ENCODE data around the gene ITPR2. TPM values are rescaled to one million over a fixed set of nuclear protein-coding genes. Genes with fewer than 3 reads are reported as not detected.

The ITPR2 gene
- polyA plus RNA-seq, 1 of the 3 experiments (the other 2 are of a cell fraction): 2.3 TPM

DNA sequence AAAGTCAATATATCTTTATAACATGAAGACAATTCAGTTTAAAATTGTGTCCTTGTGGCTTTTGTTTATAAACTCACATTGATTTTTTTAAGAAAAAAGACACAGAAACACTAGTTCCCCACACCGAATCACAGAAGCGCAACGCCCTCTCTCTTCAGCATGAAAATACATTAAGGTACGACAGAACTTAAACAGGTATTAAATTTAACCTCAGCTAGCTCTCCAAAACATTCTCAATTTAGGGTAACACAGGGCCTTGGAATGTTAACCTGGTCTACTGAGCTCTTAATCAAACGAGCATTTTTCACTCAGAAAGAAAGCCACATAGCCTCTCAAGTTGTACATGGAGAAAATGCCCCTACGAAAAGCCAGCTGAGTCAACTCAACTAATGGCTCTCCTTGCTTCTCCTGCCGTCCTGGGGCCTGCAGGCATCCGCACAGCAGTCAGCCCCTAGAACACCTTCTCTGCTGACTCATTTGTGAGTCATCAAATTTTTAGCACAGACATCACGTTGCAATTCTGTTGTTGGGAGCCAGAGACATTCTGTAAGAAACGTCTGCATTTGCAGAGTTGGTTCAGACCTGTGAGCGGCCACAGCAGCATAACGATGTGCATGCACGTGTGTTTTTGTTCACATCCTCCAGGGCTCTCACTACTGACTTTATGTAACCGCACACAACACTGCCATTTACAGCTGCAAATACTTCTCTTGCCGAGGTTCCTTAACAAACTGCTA is 141.6 kb downstream of the ITPR2 start (continued):
- TF ChIP-seq, protein P1, sequence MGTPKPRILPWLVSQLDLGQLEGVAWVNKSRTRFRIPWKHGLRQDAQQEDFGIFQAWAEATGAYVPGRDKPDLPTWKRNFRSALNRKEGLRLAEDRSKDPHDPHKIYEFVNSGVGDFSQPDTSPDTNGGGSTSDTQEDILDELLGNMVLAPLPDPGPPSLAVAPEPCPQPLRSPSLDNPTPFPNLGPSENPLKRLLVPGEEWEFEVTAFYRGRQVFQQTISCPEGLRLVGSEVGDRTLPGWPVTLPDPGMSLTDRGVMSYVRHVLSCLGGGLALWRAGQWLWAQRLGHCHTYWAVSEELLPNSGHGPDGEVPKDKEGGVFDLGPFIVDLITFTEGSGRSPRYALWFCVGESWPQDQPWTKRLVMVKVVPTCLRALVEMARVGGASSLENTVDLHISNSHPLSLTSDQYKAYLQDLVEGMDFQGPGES (IDR thresholded peaks at IDR 0.05; ENCODE audit: low read depth, low read length): no peak
- TF ChIP-seq, protein P2, sequence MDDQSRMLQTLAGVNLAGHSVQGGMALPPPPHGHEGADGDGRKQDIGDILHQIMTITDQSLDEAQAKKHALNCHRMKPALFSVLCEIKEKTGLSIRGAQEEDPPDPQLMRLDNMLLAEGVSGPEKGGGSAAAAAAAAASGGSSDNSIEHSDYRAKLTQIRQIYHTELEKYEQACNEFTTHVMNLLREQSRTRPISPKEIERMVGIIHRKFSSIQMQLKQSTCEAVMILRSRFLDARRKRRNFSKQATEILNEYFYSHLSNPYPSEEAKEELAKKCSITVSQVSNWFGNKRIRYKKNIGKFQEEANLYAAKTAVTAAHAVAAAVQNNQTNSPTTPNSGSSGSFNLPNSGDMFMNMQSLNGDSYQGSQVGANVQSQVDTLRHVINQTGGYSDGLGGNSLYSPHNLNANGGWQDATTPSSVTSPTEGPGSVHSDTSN (IDR thresholded peaks at IDR 0.05): peak; percentile 56
- TF ChIP-seq EP300 (IDR thresholded peaks at IDR 0.05; ENCODE audit: borderline replicate concordance in 1 of 2, low read depth in 1 of 2, low read length in 1 of 2) (peak in 1 of 2 experiments; percentile 83; a peak in 1 of 4 replicates), EZH2phosphoT487 (IDR thresholded peaks at IDR 0.05; ENCODE audit: borderline replicate concordance, low read depth) (no peak), NRF1 (IDR thresholded peaks at IDR 0.05; ENCODE audit: low read depth, low read length) (no peak), SIN3A (IDR thresholded peaks at IDR 0.05; ENCODE audit: borderline replicate concordance, low read depth, low read length) (peak; percentile 34; the same call in 1 of the 2 replicates)
- TF ChIP-seq, protein P3, sequence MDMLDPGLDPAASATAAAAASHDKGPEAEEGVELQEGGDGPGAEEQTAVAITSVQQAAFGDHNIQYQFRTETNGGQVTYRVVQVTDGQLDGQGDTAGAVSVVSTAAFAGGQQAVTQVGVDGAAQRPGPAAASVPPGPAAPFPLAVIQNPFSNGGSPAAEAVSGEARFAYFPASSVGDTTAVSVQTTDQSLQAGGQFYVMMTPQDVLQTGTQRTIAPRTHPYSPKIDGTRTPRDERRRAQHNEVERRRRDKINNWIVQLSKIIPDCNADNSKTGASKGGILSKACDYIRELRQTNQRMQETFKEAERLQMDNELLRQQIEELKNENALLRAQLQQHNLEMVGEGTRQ (IDR thresholded peaks at IDR 0.05; ENCODE audit: borderline replicate concordance, low read depth, low read length): no peak

DNA sequence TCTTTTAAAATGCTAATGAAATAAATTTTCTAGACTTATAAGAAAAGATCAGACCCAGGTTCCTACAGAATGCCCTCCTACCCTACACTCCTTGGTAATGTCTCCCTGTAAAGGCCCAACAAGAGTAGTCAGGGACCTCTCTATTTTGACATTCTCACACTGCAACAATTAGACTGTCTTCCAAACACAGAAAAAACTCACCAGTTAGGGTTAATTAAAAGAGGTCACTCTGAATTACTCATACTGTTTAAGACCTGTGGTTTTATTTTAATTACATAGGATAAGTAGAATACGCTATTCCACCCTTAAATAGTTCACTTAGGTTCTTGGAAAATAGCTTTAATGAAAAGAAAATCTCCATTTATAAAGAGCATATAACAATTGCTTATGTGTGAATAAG is 142.4 kb downstream of the ITPR2 start:
- peak overlapping the region in 1 of 2 experiments; percentile 73; a peak in 2 of 4 replicates for H3K27ac ChIP-seq (ENCODE audit: low read depth in 2 of 2, low read length in 1 of 2)
- H3K79me2 ChIP-seq (ENCODE audit: insufficient read depth): no peaks in the 10 kb centered on the region
- peaks cover 2 to 20% of the 10 kb centered on the region in 2 experiments; a peak in 2 of 4 replicates for H3K4me1 ChIP-seq (ENCODE audit: control insufficient read depth in 1 of 2, insufficient read depth in 2 of 2, low read depth in 1 of 2, low read length in 1 of 2)
- DNase-seq: no peak
- H3F3A ChIP-seq (replicated peaks; ENCODE audit: insufficient read depth): peaks cover 14% of the 10 kb centered on the region
- H3K9me2 ChIP-seq: no peaks in the 10 kb centered on the region
- H3K4me3 ChIP-seq (ENCODE audit: low read depth in 2 of 2, low read length in 1 of 2): no peak overlapping the region
- ChIA-PET POLR2A (no interaction called here), CTCF (interaction anchor here (1.5 to 3.0 kb wide), 2 partner anchors 12 to 38 kb away, joined by 3 to 22 read pairs; no protein-coding TSS in a partner anchor)
- WGBS (ENCODE audit: low lambda C conversion rate): 93% methylated on average over 1 of the region's 1 CpG
- peak overlapping the region; percentile 53; the same call in 1 of the 2 replicates for H3K4me2 ChIP-seq
- H3K9me3 ChIP-seq: no peaks in the 10 kb centered on the region
- TF ChIP-seq, protein P1 (IDR thresholded peaks at IDR 0.05; ENCODE audit: low read depth, low read length): no peak
- no peak for TF ChIP-seq YY1 (IDR thresholded peaks at IDR 0.05; ENCODE audit: low read depth)
- TF ChIP-seq, protein P2 (IDR thresholded peaks at IDR 0.05): no peak
- no peak for TF ChIP-seq NRF1 (IDR thresholded peaks at IDR 0.05; ENCODE audit: low read depth, low read length)
- TF ChIP-seq EP300 (IDR thresholded peaks at IDR 0.05; ENCODE audit: borderline replicate concordance in 1 of 2, low read depth in 1 of 2, low read length in 1 of 2): no peak
- no peak for TF ChIP-seq GABPA (IDR thresholded peaks at IDR 0.05; ENCODE audit: low read depth)
- H4K20me1 ChIP-seq (ENCODE audit: insufficient read depth): no peaks in the 10 kb centered on the region
- H3K9ac ChIP-seq: no peak overlapping the region
- peaks cover 2 to 7% of the 10 kb centered on the region in 2 experiments for H3K36me3 ChIP-seq (replicated peaks in 1 of 2; ENCODE audit: control insufficient read depth in 1 of 2, insufficient read depth in 2 of 2, low read length in 1 of 2)
- no peak overlapping the region; the same call in 1 of the 2 replicates for H2AFZ ChIP-seq (ENCODE audit: low read depth)
- H3K27me3 ChIP-seq (ENCODE audit: insufficient read depth): no peaks in the 10 kb centered on the region
